GM12878 (cell line): ENCODE measurements around the gene PLA2G2C. TPM values are rescaled to one million over a fixed set of nuclear protein-coding genes. Genes with fewer than 3 reads are reported as not detected.

Source experiments
- ATAC-seq: fragments of 200-7000 bp; cut with Tn5 transposase; 3 replicates; pipeline ENCODE4 v1.9.1; 2020; ENCODE audit warnings: mild to moderate bottlenecking, moderate library complexity
- BruUV-seq: library from RNA; stranded (reverse); fragments of 400-500 nt; replicated peaks from 2 replicates; lab custom pipeline; 2021; lab: Mats Ljungman, UMichigan
- CTCF ChIA-PET: fragments of 300-600 bp; sonication (Branson Sonifier 250); formaldehyde crosslinking; extraction: SDS; loops from one replicate; lab custom pipeline; 2021; ENCODE audit warnings: inconsistent platforms; lab: Yijun Ruan, JAX
- POLR2A ChIA-PET: fragments of 350-600 bp; formaldehyde crosslinking; extraction: SDS; loops from one replicate; lab custom pipeline; 2021; ENCODE audit warnings: inconsistent platforms; lab: Charles Lee
- RAD21 ChIA-PET: fragments of 300-600 bp; sonication (Branson Sonifier 250); formaldehyde crosslinking; loops from one replicate; lab custom pipeline; 2023; ENCODE audit warnings: antibody characterized with exemption; ENCODE audit not compliant: unreplicated experiment; lab: Charles Lee
- SMC1A ChIA-PET: fragments of 300-600 bp; sonication (Branson Sonifier 250); formaldehyde crosslinking; loops from one replicate; lab custom pipeline; 2023; ENCODE audit not compliant: unreplicated experiment, uncharacterized antibody; lab: Charles Lee
- DNase-seq: peaks from one replicate; pipeline ENCODE4 v3.0.0-alpha.2; 2011; ENCODE audit warnings: low read depth, low spot score
- FAIRE-seq: peaks from 3 replicates; lab custom pipeline; 2011; peaks lifted over from hg19 to GRCh38; lab: Jason Lieb, UNC
- H2AFZ ChIP-seq: 2 replicates; pipeline ENCODE4 v1.6.0; 2011; ENCODE audit warnings: low read depth, low read length, control low read depth; ENCODE audit not compliant: control insufficient read depth
- H3K27ac ChIP-seq: 2 replicates; pipeline ENCODE4 v1.5.1; 2011; ENCODE audit warnings: control low read depth; ENCODE audit not compliant: control insufficient read depth, insufficient read depth
- H3K27me3 ChIP-seq, 2 experiments: replicated peaks in 1 of 2; 2 replicates each; pipeline versions ENCODE4 v1.6.0 to v1.6.1; 2011; ENCODE audit warnings: low read length in 1 of 2; ENCODE audit not compliant: control insufficient read depth in 2 of 2, insufficient read depth in 2 of 2
- H3K36me3 ChIP-seq, 2 experiments: 2 replicates each; pipeline ENCODE4 v1.5.1; 2011; ENCODE audit warnings: low read length in 1 of 2; ENCODE audit not compliant: control insufficient read depth in 2 of 2, insufficient read depth in 2 of 2
- H3K4me1 ChIP-seq: 2 replicates; pipeline ENCODE4 v1.6.1; 2011; ENCODE audit warnings: mild to moderate bottlenecking, low read length, moderate library complexity, mixed read lengths; ENCODE audit not compliant: control insufficient read depth, insufficient read depth
- H3K4me2 ChIP-seq: 2 replicates; pipeline ENCODE4 v1.6.0; 2011; ENCODE audit warnings: control low read depth; ENCODE audit not compliant: control insufficient read depth, insufficient read depth
- H3K4me3 ChIP-seq: fragments of 200-600 bp; sonication (generic); 2 replicates; pipeline ENCODE4 v1.5.1; 2016
- H3K79me2 ChIP-seq: 2 replicates; pipeline ENCODE4 v1.6.0; 2011; ENCODE audit warnings: low read length; ENCODE audit not compliant: control insufficient read depth, insufficient read depth
- H3K9ac ChIP-seq: 2 replicates; pipeline ENCODE4 v1.8.0; 2011; ENCODE audit warnings: low read length, control low read depth, mixed read lengths; ENCODE audit not compliant: control insufficient read depth, insufficient read depth
- H3K9me3 ChIP-seq: replicated peaks from 3 replicates; pipeline ENCODE4 v1.5.1; 2011; ENCODE audit warnings: mild to moderate bottlenecking, low read length; ENCODE audit not compliant: control insufficient read depth, insufficient read depth
- H4K20me1 ChIP-seq: 2 replicates; pipeline ENCODE4 v1.6.0; 2011; ENCODE audit not compliant: control insufficient read depth, insufficient read depth
- CHD1 ChIP-seq: IDR thresholded peaks from 2 replicates; pipeline ENCODE4 v1.6.1; 2012; ENCODE audit warnings: low read depth, low read length, improper control_type of control experiment
- E2F8 ChIP-seq: fragments of 450-650 bp; IDR thresholded peaks from 2 replicates; pipeline ENCODE4 v1.6.1; 2018; ENCODE audit warnings: mild to moderate bottlenecking, low read depth, moderate library complexity; ENCODE audit not compliant: partially characterized antibody
- ZNF207 ChIP-seq: fragments of 450-650 bp; IDR thresholded peaks from 2 replicates; pipeline ENCODE4 v1.6.1; 2014; ENCODE audit warnings: antibody characterized with exemption, mild to moderate bottlenecking, borderline replicate concordance
- WGBS: methylation state at CpG from one replicate; pipeline ENCODE4 v1.1.6; 2016; ENCODE audit warnings: low lambda C conversion rate; ENCODE audit not compliant: insufficient replicate concordance, insufficient coverage; ENCODE audit errors: missing lambda C conversion rate; 5-methylcytosine and 5-hydroxymethylcytosine counted together
- in situ Hi-C: fragments of 300-500 bp; cut with MboI; formaldehyde crosslinking; loops from 9 replicates; pipeline ENCODE4 v1.14.3; 2018; ENCODE audit warnings: mixed read lengths
- intact Hi-C: fragments of 100-400 bp; cut with micrococcal nuclease; formaldehyde crosslinking; loops from one replicate; pipeline ENCODE4 v1.14.2; 2022; ENCODE audit not compliant: unreplicated experiment
- polyA plus RNA-seq, 11 experiments: library from polyadenylated mRNA; depleted of rRNA in 4 of 11; unstranded in 6 of 11; stranded (reverse) in 5 of 11; fragments of >200 nt; fragmentation: Nextera tagmentation in 4 of 11; fragmentation: Illumina TruSeq in 1 of 11; extraction: Ambion mirVana in 4 of 11; extraction: Trizol in 1 of 11; gene quantifications; 1 replicate in 1 of 11; 2 replicates in 10 of 11; pipeline versions ENCODE4 v1.2.1 to v1.2.3, GENCODE V29; 2011 to 2016; ENCODE audit warnings: inconsistent platforms in 2 of 11, missing spikeins in 2 of 11, low read depth in 1 of 11
- total RNA-seq, 4 experiments: library from RNA; depleted of rRNA in 3 of 4; stranded (reverse); fragments of >200 nt in 3 of 4; fragmentation: Illumina TruSeq in 1 of 4; extraction: Trizol in 1 of 4; gene quantifications; 2 replicates each; pipeline versions ENCODE4 v1.2.1 to v1.2.3, GENCODE V29; 2013 to 2021

PLA2G2C gene
- total and polyA plus RNA-seq, 10 of the 15 experiments (the other 5 are each of a cell fraction or from before 2014, with no cell fraction given): 0.05 TPM; not detected in 9

DNA sequence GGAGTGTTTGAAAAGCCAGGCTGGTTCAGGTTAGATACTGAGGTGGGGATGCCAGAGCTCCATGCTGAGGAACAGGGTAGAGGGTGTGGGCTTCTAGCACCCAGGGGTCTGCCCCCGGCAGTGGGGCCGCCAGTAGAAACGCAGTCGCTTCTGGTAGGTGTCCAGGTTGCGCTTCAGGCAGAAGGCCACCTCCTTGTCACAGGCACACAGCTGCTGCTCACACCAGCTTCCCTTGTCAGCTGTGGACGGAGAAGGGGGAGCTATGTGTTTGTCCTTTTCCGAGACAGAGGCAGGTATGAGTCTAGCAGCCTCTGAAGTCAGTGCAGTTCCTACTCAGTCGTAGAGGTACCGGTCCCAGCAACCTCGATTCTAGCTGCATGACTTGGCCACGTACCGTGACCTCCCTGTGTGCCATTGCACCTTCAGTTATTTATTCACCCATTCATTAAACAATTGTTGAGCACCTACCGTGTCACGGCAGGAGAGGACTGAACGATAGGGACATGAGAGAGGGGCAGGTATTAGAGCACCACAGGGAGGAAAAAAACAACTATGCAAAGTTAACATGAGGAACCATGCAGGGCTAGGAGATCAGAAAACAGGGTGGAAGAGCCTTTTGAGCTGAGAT lies 72.2 kb downstream of the PLA2G2C start:
- POLR2A ChIA-PET: no interaction called here
- Histone ChIP-seq H3K4me1 (peaks cover under 1% of the 10 kb centered on the region), H3K4me2 (no peak overlapping the region), H3K9me3 (no peaks in the 10 kb centered on the region), H4K20me1 (no peaks in the 10 kb centered on the region), H3K79me2 (no peaks in the 10 kb centered on the region), H3K27ac (no peak overlapping the region), H3K9ac (no peak overlapping the region), H3K36me3 (no peaks in the 10 kb centered on the region), H2AFZ (no peak overlapping the region), H3K4me3 (no peak overlapping the region), H3K27me3 (no peaks in the 10 kb centered on the region)
- ATAC-seq (no peak), FAIRE-seq (no peak), DNase-seq (no peak)
- CTCF ChIA-PET: interaction anchor here (1.3 to 2.2 kb wide), 2 partner anchors 11 to 231 kb away, joined by 3 to 9 read pairs; no protein-coding TSS in a partner anchor
- SMC1A ChIA-PET: interaction anchor here (1.3 to 2.6 kb wide), 4 partner anchors 10 to 32 kb away, joined by 4 to 15 read pairs (median 6); no protein-coding TSS in a partner anchor
- in situ Hi-C loops (no loop called here), intact Hi-C loops (no loop called here)
- TF ChIP-seq CHD1 (no peak), ZNF207 (no peak), E2F8 (no peak)
- no TSS peak for BruUV-seq
- 79% methylated on average over 15 of the region's 15 CpGs for WGBS
- RAD21 ChIA-PET: no interaction called here

Other genes starting within 250 kb of the PLA2G2C start
- not detected in 2 replicates for gene PLA2G2A, start 206.9 kb downstream of the PLA2G2C start, total RNA-seq (2014; rRNA removed)
- gene PLA2G2A, start 206.9 kb downstream of the PLA2G2C start, total RNA-seq (2014; rRNA removed; fragmentation: Illumina TruSeq; extraction: Trizol): not detected in 2 replicates
- gene PLA2G2A, start 206.9 kb downstream of the PLA2G2C start, total RNA-seq (2021): 0.36 TPM in 1 of 2 replicates, not detected in the other
- gene PLA2G2A, start 206.9 kb downstream of the PLA2G2C start, polyA plus RNA-seq (2011; rRNA removed): not detected in 2 replicates
- gene PLA2G2A, start 206.9 kb downstream of the PLA2G2C start, polyA plus RNA-seq (2014; fragmentation: Illumina TruSeq; extraction: Trizol): not detected in 2 replicates
- not detected for gene PLA2G2A, start 206.9 kb downstream of the PLA2G2C start, polyA plus RNA-seq (2014; fragmentation: Nextera tagmentation; extraction: Ambion mirVana)
- gene PLA2G2A, start 206.9 kb downstream of the PLA2G2C start, polyA plus RNA-seq (2014; rRNA removed): not detected in 2 replicates
- gene PLA2G2A, start 206.9 kb downstream of the PLA2G2C start, polyA plus RNA-seq (2016; fragmentation: Nextera tagmentation; extraction: Ambion mirVana): not detected
- 0.17 TPM in 1 of 2 replicates, not detected in the other for gene PLA2G5, start 116.3 kb downstream of the PLA2G2C start, total RNA-seq (2014; rRNA removed)
- not detected in 2 replicates for gene PLA2G5, start 116.3 kb downstream of the PLA2G2C start, total RNA-seq (2014; rRNA removed; fragmentation: Illumina TruSeq; extraction: Trizol)
- gene PLA2G5, start 116.3 kb downstream of the PLA2G2C start, total RNA-seq (2021): not detected in 2 replicates
- gene PLA2G5, start 116.3 kb downstream of the PLA2G2C start, polyA plus RNA-seq (2011; rRNA removed): 0.10 TPM in 1 of 2 replicates, not detected in the other
- gene PLA2G5, start 116.3 kb downstream of the PLA2G2C start, polyA plus RNA-seq (2014; fragmentation: Illumina TruSeq; extraction: Trizol): 0.19 TPM in 1 of 2 replicates, not detected in the other
- gene PLA2G5, start 116.3 kb downstream of the PLA2G2C start, polyA plus RNA-seq (2014; fragmentation: Nextera tagmentation; extraction: Ambion mirVana): not detected
- not detected in 2 replicates for gene PLA2G5, start 116.3 kb downstream of the PLA2G2C start, polyA plus RNA-seq (2014; rRNA removed)
- gene PLA2G5, start 116.3 kb downstream of the PLA2G2C start, polyA plus RNA-seq (2016; fragmentation: Nextera tagmentation; extraction: Ambion mirVana): not detected
- 0.06 and 0.11 TPM in 2 replicates for gene PLA2G2D, start 67.0 kb downstream of the PLA2G2C start, total RNA-seq (2014; rRNA removed)
- 0.14 and 0.22 TPM in 2 replicates for gene PLA2G2D, start 67.0 kb downstream of the PLA2G2C start, total RNA-seq (2014; rRNA removed; fragmentation: Illumina TruSeq; extraction: Trizol)
- gene PLA2G2D, start 67.0 kb downstream of the PLA2G2C start, total RNA-seq (2021): 0.13 and 0.27 TPM in 2 replicates
- gene PLA2G2D, start 67.0 kb downstream of the PLA2G2C start, polyA plus RNA-seq (2011; rRNA removed): 0.13 and 0.19 TPM in 2 replicates
- 0.34 TPM in 1 of 2 replicates, not detected in the other for gene PLA2G2D, start 67.0 kb downstream of the PLA2G2C start, polyA plus RNA-seq (2014; fragmentation: Illumina TruSeq; extraction: Trizol)
- gene PLA2G2D, start 67.0 kb downstream of the PLA2G2C start, polyA plus RNA-seq (2014; fragmentation: Nextera tagmentation; extraction: Ambion mirVana): under 1 TPM; 0.06 to 0.07 TPM
- 0.38 TPM in 2 replicates for gene PLA2G2D, start 67.0 kb downstream of the PLA2G2C start, polyA plus RNA-seq (2014; rRNA removed)
- not detected for gene PLA2G2D, start 67.0 kb downstream of the PLA2G2C start, polyA plus RNA-seq (2016; fragmentation: Nextera tagmentation; extraction: Ambion mirVana)
- gene PLA2G2F, start 47.2 kb downstream of the PLA2G2C start, total RNA-seq (2014; rRNA removed): not detected in 2 replicates
- gene PLA2G2F, start 47.2 kb downstream of the PLA2G2C start, total RNA-seq (2014; rRNA removed; fragmentation: Illumina TruSeq; extraction: Trizol): not detected in 2 replicates
- not detected in 2 replicates for gene PLA2G2F, start 47.2 kb downstream of the PLA2G2C start, total RNA-seq (2021)
- not detected in 2 replicates for gene PLA2G2F, start 47.2 kb downstream of the PLA2G2C start, polyA plus RNA-seq (2011; rRNA removed)
- 0.03 TPM in 1 of 2 replicates, not detected in the other for gene PLA2G2F, start 47.2 kb downstream of the PLA2G2C start, polyA plus RNA-seq (2014; fragmentation: Illumina TruSeq; extraction: Trizol)
- not detected for gene PLA2G2F, start 47.2 kb downstream of the PLA2G2C start, polyA plus RNA-seq (2014; fragmentation: Nextera tagmentation; extraction: Ambion mirVana)
- gene PLA2G2F, start 47.2 kb downstream of the PLA2G2C start, polyA plus RNA-seq (2014; rRNA removed): 0.09 TPM in 1 of 2 replicates, not detected in the other
- gene PLA2G2F, start 47.2 kb downstream of the PLA2G2C start, polyA plus RNA-seq (2016; fragmentation: Nextera tagmentation; extraction: Ambion mirVana): not detected
- not detected in 2 replicates for gene UBXN10, start 422 bp downstream of the PLA2G2C start, total RNA-seq (2014; rRNA removed)
- not detected in 2 replicates for gene UBXN10, start 422 bp downstream of the PLA2G2C start, total RNA-seq (2014; rRNA removed; fragmentation: Illumina TruSeq; extraction: Trizol)
- not detected in 2 replicates for gene UBXN10, start 422 bp downstream of the PLA2G2C start, total RNA-seq (2021)
- 0.12 and 0.15 TPM in 2 replicates for gene UBXN10, start 422 bp downstream of the PLA2G2C start, polyA plus RNA-seq (2011; rRNA removed)
- 0.03 TPM in 1 of 2 replicates, not detected in the other for gene UBXN10, start 422 bp downstream of the PLA2G2C start, polyA plus RNA-seq (2014; fragmentation: Illumina TruSeq; extraction: Trizol)
- gene UBXN10, start 422 bp downstream of the PLA2G2C start, polyA plus RNA-seq (2014; fragmentation: Nextera tagmentation; extraction: Ambion mirVana): not detected
- gene UBXN10, start 422 bp downstream of the PLA2G2C start, polyA plus RNA-seq (2014; rRNA removed): 0.06 TPM in 1 of 2 replicates, not detected in the other
- not detected for gene UBXN10, start 422 bp downstream of the PLA2G2C start, polyA plus RNA-seq (2016; fragmentation: Nextera tagmentation; extraction: Ambion mirVana)
- under 0.01 TPM in 1 of 2 replicates, not detected in the other for gene VWA5B1, start 104.4 kb upstream of the PLA2G2C start, total RNA-seq (2014; rRNA removed)
- not detected in 2 replicates for gene VWA5B1, start 104.4 kb upstream of the PLA2G2C start, total RNA-seq (2014; rRNA removed; fragmentation: Illumina TruSeq; extraction: Trizol)
- not detected in 2 replicates for gene VWA5B1, start 104.4 kb upstream of the PLA2G2C start, total RNA-seq (2021)
- 0.03 and 0.05 TPM in 2 replicates for gene VWA5B1, start 104.4 kb upstream of the PLA2G2C start, polyA plus RNA-seq (2011; rRNA removed)
- gene VWA5B1, start 104.4 kb upstream of the PLA2G2C start, polyA plus RNA-seq (2014; fragmentation: Illumina TruSeq; extraction: Trizol): 0.01 TPM in 1 of 2 replicates, not detected in the other
- not detected for gene VWA5B1, start 104.4 kb upstream of the PLA2G2C start, polyA plus RNA-seq (2014; fragmentation: Nextera tagmentation; extraction: Ambion mirVana)
- gene VWA5B1, start 104.4 kb upstream of the PLA2G2C start, polyA plus RNA-seq (2014; rRNA removed): not detected in 2 replicates
- not detected for gene VWA5B1, start 104.4 kb upstream of the PLA2G2C start, polyA plus RNA-seq (2016; fragmentation: Nextera tagmentation; extraction: Ambion mirVana)